HEK293 (cell line): ENCODE data around the gene MBLAC1.

Experiments
- GLIS1 ChIP-seq: fragments of 450-650 bp; formaldehyde crosslinking; IDR thresholded peaks from 2 replicates; pipeline ENCODE4 v1.5.1; 2016; ENCODE audit warnings: missing biosample characterization, missing genetic modification characterization
- GLIS2 ChIP-seq: fragments of 450-650 bp; formaldehyde crosslinking; IDR thresholded peaks from 2 replicates; pipeline ENCODE4 v1.5.1; 2016; ENCODE audit warnings: missing biosample characterization, missing genetic modification characterization
- HOXD13 ChIP-seq: sonication (generic); formaldehyde crosslinking; IDR thresholded peaks from 2 replicates; pipeline ENCODE4 v1.8.0; 2022; ENCODE audit warnings: missing genetic modification reagents, borderline replicate concordance
- ZBTB17 ChIP-seq: fragments of 450-650 bp; formaldehyde crosslinking; IDR thresholded peaks from 2 replicates; pipeline ENCODE4 v1.5.1; 2016; ENCODE audit warnings: missing biosample characterization, missing genetic modification characterization
- ZBTB48 ChIP-seq: fragments of 450-650 bp; formaldehyde crosslinking; IDR thresholded peaks from 2 replicates; pipeline ENCODE4 v1.5.1; 2016; ENCODE audit warnings: missing biosample characterization, missing genetic modification characterization
- ZEB2 ChIP-seq: fragments of 450-650 bp; formaldehyde crosslinking; IDR thresholded peaks from 2 replicates; pipeline ENCODE4 v1.5.1; 2016; ENCODE audit warnings: missing biosample characterization, missing genetic modification characterization
- ZFP69B ChIP-seq: fragments of 450-650 bp; formaldehyde crosslinking; IDR thresholded peaks from 2 replicates; pipeline ENCODE4 v1.5.1; 2016; ENCODE audit warnings: missing biosample characterization, missing genetic modification characterization
- ZNF114 ChIP-seq: fragments of 450-650 bp; formaldehyde crosslinking; IDR thresholded peaks from 2 replicates; pipeline ENCODE4 v1.5.0; 2017; ENCODE audit warnings: missing biosample characterization, missing genetic modification characterization
- ZNF121 ChIP-seq: fragments of 450-650 bp; formaldehyde crosslinking; IDR thresholded peaks from 2 replicates; pipeline ENCODE4 v1.5.1; 2016; ENCODE audit warnings: missing biosample characterization, missing genetic modification characterization
- ZNF175 ChIP-seq: fragments of 450-650 bp; formaldehyde crosslinking; IDR thresholded peaks from 2 replicates; pipeline ENCODE4 v1.5.1; 2016; ENCODE audit warnings: missing biosample characterization, missing genetic modification characterization
- ZNF2 ChIP-seq: fragments of 450-650 bp; formaldehyde crosslinking; IDR thresholded peaks from 2 replicates; pipeline ENCODE4 v1.5.1; 2016; ENCODE audit warnings: missing biosample characterization, missing genetic modification characterization
- ZNF23 ChIP-seq: fragments of 450-650 bp; formaldehyde crosslinking; IDR thresholded peaks from 2 replicates; pipeline ENCODE4 v1.5.1; 2016; ENCODE audit warnings: missing biosample characterization, missing genetic modification characterization, borderline replicate concordance
- ZNF394 ChIP-seq: fragments of 450-650 bp; formaldehyde crosslinking; IDR thresholded peaks from 2 replicates; pipeline ENCODE4 v1.5.1; 2016; ENCODE audit warnings: missing biosample characterization, missing genetic modification characterization, mild to moderate bottlenecking, moderate library complexity, borderline replicate concordance
- ZNF426 ChIP-seq: fragments of 450-650 bp; formaldehyde crosslinking; IDR thresholded peaks from 2 replicates; pipeline ENCODE4 v1.5.1; 2017; ENCODE audit warnings: missing biosample characterization, missing genetic modification characterization, mild to moderate bottlenecking, inconsistent platforms, moderate library complexity
- ZNF501 ChIP-seq: fragments of 450-650 bp; formaldehyde crosslinking; IDR thresholded peaks from 2 replicates; pipeline ENCODE4 v1.5.1; 2016; ENCODE audit warnings: missing biosample characterization, missing genetic modification characterization
- ZNF529 ChIP-seq: fragments of 450-650 bp; formaldehyde crosslinking; IDR thresholded peaks from 2 replicates; pipeline ENCODE4 v1.5.1; 2017; ENCODE audit warnings: missing genetic modification characterization, missing biosample characterization; ENCODE audit not compliant: insufficient replicate concordance
- ZNF530 ChIP-seq: fragments of 450-650 bp; formaldehyde crosslinking; IDR thresholded peaks from 2 replicates; pipeline ENCODE4 v1.5.1; 2016; ENCODE audit warnings: low read depth, missing biosample characterization, missing genetic modification characterization
- ZNF548 ChIP-seq: fragments of 450-650 bp; formaldehyde crosslinking; IDR thresholded peaks from 2 replicates; pipeline ENCODE4 v1.5.1; 2016; ENCODE audit warnings: missing biosample characterization, missing genetic modification characterization
- ZNF560 ChIP-seq: fragments of 450-650 bp; formaldehyde crosslinking; IDR thresholded peaks from 2 replicates; pipeline ENCODE4 v1.5.1; 2017; ENCODE audit warnings: missing biosample characterization, missing genetic modification characterization, borderline replicate concordance
- ZNF623 ChIP-seq: fragments of 450-650 bp; formaldehyde crosslinking; IDR thresholded peaks from 2 replicates; pipeline ENCODE4 v1.5.1; 2016; ENCODE audit warnings: missing biosample characterization, missing genetic modification characterization
- TF ChIP-seq, protein P1 (sequence below): fragments of 450-650 bp; formaldehyde crosslinking; IDR thresholded peaks from 2 replicates; pipeline ENCODE4 v1.5.1; 2016; ENCODE audit warnings: missing biosample characterization, missing genetic modification characterization
- TF ChIP-seq, protein P2 (sequence below): fragments of 450-650 bp; formaldehyde crosslinking; IDR thresholded peaks from 2 replicates; pipeline ENCODE4 v1.5.1; 2016; ENCODE audit warnings: missing biosample characterization, missing genetic modification characterization
- TF ChIP-seq, protein P3 (sequence below): fragments of 450-650 bp; formaldehyde crosslinking; IDR thresholded peaks from 2 replicates; pipeline ENCODE4 v1.5.1; 2016; ENCODE audit warnings: missing biosample characterization, missing genetic modification characterization
- TF ChIP-seq, protein P4 (sequence below): fragments of 450-650 bp; formaldehyde crosslinking; IDR thresholded peaks from 2 replicates; pipeline ENCODE4 v1.5.1; 2016; ENCODE audit warnings: missing biosample characterization, missing genetic modification characterization, low read depth
- TF ChIP-seq, protein P5 (sequence below): fragments of 450-650 bp; formaldehyde crosslinking; IDR thresholded peaks from 2 replicates; pipeline ENCODE4 v1.5.1; 2016; ENCODE audit warnings: missing biosample characterization, missing genetic modification characterization

The MBLAC1 gene

DNA sequence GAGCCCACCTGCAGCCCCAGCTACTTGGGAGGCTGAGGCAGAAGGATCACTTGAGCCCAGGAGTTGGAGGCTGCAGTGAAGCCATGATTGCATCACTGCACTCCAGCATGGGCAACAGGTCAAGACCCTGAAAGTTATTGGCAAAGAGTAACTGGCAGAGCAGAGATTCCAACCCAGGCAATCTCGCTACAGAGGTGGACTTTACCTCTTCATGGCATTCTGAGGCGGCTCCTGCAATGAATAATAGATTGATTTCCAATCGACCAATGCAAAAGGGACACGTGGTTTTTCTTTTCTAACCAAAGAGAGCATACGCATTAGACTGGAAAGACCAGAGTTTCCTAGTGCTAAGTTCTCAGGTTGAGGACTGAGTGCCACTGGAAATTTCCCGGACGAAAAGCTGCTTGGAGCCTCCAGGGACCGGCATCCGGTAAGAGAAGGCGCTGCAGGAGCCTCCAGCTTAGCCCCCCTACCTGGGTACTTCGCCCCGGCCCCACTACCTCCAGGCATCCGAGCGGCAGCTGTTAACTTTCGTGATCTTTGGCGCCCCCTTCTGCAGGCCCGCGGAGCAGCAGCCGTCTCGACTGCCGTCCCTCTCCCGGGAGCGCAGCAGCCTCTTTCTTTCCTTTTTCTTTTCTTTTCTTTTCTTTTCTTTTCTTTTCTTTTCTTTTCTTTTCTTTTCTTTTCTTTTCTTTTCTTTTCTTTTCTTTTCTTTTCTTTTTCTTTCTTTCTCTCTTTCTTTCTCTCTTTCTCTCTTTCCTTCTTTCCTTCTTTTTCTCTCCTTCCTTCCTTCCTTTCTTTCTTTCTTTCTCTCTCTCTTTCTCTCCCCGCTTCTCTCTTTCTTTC is 4.1 kb downstream of the MBLAC1 start (continued):
- TF ChIP-seq ZNF2 (peak; percentile 71; the same call in 1 of the 2 replicates), ZNF548 (no peak), ZNF529 (tag by site-specific recombination) (no peak), ZBTB48 (tag by site-specific recombination) (no peak), ZEB2 (tag by site-specific recombination) (peak; percentile 38; the same call in 1 of the 2 replicates), ZNF623 (0 out of 2 replicates have a peak, but pooled peaks have one; percentile 15), ZNF394 (tag by site-specific recombination) (no peak), HOXD13 (CRISPR knock-in tag) (no peak), ZNF560 (tag by site-specific recombination) (no peak), ZNF530 (no peak), ZNF114 (tag by site-specific recombination) (no peak), ZNF175 (tag by site-specific recombination) (no peak), ZBTB17 (tag by site-specific recombination) (peak; percentile 27; the same call in 1 of the 2 replicates), GLIS1 (tag by site-specific recombination) (peak; percentile 94), ZNF121 (tag by site-specific recombination) (peak; percentile 96), ZFP69B (tag by site-specific recombination) (peak; percentile 53), GLIS2 (peak; percentile 84), ZNF426 (tag by site-specific recombination) (no peak), ZNF23 (tag by site-specific recombination) (no peak), ZNF501 (no peak)
- TF ChIP-seq, protein P1, sequence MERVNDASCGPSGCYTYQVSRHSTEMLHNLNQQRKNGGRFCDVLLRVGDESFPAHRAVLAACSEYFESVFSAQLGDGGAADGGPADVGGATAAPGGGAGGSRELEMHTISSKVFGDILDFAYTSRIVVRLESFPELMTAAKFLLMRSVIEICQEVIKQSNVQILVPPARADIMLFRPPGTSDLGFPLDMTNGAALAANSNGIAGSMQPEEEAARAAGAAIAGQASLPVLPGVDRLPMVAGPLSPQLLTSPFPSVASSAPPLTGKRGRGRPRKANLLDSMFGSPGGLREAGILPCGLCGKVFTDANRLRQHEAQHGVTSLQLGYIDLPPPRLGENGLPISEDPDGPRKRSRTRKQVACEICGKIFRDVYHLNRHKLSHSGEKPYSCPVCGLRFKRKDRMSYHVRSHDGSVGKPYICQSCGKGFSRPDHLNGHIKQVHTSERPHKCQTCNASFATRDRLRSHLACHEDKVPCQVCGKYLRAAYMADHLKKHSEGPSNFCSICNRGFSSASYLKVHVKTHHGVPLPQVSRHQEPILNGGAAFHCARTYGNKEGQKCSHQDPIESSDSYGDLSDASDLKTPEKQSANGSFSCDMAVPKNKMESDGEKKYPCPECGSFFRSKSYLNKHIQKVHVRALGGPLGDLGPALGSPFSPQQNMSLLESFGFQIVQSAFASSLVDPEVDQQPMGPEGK = peak; percentile 88
- TF ChIP-seq, protein P2, sequence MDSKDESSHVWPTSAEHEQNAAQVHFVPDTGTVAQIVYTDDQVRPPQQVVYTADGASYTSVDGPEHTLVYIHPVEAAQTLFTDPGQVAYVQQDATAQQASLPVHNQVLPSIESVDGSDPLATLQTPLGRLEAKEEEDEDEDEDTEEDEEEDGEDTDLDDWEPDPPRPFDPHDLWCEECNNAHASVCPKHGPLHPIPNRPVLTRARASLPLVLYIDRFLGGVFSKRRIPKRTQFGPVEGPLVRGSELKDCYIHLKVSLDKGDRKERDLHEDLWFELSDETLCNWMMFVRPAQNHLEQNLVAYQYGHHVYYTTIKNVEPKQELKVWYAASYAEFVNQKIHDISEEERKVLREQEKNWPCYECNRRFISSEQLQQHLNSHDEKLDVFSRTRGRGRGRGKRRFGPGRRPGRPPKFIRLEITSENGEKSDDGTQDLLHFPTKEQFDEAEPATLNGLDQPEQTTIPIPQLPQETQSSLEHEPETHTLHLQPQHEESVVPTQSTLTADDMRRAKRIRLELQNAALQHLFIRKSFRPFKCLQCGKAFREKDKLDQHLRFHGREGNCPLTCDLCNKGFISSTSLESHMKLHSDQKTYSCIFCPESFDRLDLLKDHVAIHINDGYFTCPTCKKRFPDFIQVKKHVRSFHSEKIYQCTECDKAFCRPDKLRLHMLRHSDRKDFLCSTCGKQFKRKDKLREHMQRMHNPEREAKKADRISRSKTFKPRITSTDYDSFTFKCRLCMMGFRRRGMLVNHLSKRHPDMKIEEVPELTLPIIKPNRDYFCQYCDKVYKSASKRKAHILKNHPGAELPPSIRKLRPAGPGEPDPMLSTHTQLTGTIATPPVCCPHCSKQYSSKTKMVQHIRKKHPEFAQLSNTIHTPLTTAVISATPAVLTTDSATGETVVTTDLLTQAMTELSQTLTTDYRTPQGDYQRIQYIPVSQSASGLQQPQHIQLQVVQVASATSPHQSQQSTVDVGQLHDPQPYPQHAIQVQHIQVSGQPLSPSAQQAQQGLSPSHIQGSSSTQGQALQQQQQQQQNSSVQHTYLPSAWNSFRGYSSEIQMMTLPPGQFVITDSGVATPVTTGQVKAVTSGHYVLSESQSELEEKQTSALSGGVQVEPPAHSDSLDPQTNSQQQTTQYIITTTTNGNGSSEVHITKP (tag by site-specific recombination) = peak; percentile 17; the same call in 1 of the 2 replicates
- TF ChIP-seq, protein P3, sequence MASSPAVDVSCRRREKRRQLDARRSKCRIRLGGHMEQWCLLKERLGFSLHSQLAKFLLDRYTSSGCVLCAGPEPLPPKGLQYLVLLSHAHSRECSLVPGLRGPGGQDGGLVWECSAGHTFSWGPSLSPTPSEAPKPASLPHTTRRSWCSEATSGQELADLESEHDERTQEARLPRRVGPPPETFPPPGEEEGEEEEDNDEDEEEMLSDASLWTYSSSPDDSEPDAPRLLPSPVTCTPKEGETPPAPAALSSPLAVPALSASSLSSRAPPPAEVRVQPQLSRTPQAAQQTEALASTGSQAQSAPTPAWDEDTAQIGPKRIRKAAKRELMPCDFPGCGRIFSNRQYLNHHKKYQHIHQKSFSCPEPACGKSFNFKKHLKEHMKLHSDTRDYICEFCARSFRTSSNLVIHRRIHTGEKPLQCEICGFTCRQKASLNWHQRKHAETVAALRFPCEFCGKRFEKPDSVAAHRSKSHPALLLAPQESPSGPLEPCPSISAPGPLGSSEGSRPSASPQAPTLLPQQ = 0 out of 2 replicates have a peak, but pooled peaks have one; percentile 46
- TF ChIP-seq, protein P4, sequence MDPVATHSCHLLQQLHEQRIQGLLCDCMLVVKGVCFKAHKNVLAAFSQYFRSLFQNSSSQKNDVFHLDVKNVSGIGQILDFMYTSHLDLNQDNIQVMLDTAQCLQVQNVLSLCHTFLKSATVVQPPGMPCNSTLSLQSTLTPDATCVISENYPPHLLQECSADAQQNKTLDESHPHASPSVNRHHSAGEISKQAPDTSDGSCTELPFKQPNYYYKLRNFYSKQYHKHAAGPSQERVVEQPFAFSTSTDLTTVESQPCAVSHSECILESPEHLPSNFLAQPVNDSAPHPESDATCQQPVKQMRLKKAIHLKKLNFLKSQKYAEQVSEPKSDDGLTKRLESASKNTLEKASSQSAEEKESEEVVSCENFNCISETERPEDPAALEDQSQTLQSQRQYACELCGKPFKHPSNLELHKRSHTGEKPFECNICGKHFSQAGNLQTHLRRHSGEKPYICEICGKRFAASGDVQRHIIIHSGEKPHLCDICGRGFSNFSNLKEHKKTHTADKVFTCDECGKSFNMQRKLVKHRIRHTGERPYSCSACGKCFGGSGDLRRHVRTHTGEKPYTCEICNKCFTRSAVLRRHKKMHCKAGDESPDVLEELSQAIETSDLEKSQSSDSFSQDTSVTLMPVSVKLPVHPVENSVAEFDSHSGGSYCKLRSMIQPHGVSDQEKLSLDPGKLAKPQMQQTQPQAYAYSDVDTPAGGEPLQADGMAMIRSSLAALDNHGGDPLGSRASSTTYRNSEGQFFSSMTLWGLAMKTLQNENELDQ (tag by site-specific recombination) = no peak
- TF ChIP-seq, protein P5, sequence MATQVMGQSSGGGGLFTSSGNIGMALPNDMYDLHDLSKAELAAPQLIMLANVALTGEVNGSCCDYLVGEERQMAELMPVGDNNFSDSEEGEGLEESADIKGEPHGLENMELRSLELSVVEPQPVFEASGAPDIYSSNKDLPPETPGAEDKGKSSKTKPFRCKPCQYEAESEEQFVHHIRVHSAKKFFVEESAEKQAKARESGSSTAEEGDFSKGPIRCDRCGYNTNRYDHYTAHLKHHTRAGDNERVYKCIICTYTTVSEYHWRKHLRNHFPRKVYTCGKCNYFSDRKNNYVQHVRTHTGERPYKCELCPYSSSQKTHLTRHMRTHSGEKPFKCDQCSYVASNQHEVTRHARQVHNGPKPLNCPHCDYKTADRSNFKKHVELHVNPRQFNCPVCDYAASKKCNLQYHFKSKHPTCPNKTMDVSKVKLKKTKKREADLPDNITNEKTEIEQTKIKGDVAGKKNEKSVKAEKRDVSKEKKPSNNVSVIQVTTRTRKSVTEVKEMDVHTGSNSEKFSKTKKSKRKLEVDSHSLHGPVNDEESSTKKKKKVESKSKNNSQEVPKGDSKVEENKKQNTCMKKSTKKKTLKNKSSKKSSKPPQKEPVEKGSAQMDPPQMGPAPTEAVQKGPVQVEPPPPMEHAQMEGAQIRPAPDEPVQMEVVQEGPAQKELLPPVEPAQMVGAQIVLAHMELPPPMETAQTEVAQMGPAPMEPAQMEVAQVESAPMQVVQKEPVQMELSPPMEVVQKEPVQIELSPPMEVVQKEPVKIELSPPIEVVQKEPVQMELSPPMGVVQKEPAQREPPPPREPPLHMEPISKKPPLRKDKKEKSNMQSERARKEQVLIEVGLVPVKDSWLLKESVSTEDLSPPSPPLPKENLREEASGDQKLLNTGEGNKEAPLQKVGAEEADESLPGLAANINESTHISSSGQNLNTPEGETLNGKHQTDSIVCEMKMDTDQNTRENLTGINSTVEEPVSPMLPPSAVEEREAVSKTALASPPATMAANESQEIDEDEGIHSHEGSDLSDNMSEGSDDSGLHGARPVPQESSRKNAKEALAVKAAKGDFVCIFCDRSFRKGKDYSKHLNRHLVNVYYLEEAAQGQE (tag by site-specific recombination) = no peak
